NCI-H2227 treated with DMSO at 0.1 percent for 48 hours (cell line): ENCODE measurements around the gene ACVR2A.
A peak's percentile ranks its signal among the peaks of the same experiment; 100 is the strongest.

Experiments used
- DNase-seq: peaks from one replicate; lab custom pipeline; 2025; lab: John Stamatoyannopoulos, UW

Gene ACVR2A

GRCh38 chr2:147844697-147845410, at the start of gene ACVR2A:
TSS of gene ACVR2A (plus strand) at chr2:147845029. CDS start at chr2:147845153, 124 bp downstream.
- DNase-seq, result peak; percentile 86

GRCh38 chr2:147800316-147800715, 44.5 kb upstream of the ACVR2A start:
- DNase-seq, result no peak

- no peak for DNase-seq
These were observed 38.0 kb upstream of the ACVR2A start for GRCh38 chr2:147806846-147807245.

- DNase-seq, result no peak
These were observed 36.3 kb upstream of the ACVR2A start for GRCh38 chr2:147808520-147808919.

- no peak for DNase-seq
These were observed 33.7 kb upstream of the ACVR2A start for GRCh38 chr2:147810883-147811765.

- no peak for DNase-seq
These were observed 26.1 kb upstream of the ACVR2A start for GRCh38 chr2:147818741-147819140.

- no peak for DNase-seq
These were observed 20.2 kb upstream of the ACVR2A start for GRCh38 chr2:147824620-147825019.

- DNase-seq, result no peak
These were observed 18.3 kb upstream of the ACVR2A start for GRCh38 chr2:147826278-147827087.

GRCh38 chr2:147827088-147827375, 17.8 kb upstream of the ACVR2A start:
- DNase-seq, result no peak

- no peak for DNase-seq
These were observed 15.7 kb upstream of the ACVR2A start for GRCh38 chr2:147829106-147829505.

- no peak for DNase-seq
These were observed 8.7 kb upstream of the ACVR2A start for GRCh38 chr2:147836099-147836498.

GRCh38 chr2:147843391-147843863, 1.4 kb upstream of the ACVR2A start:
- peak; percentile 90 for DNase-seq

GRCh38 chr2:147843864-147844696, 749 bp upstream of the ACVR2A start:
- DNase-seq, result peak; percentile 100

GRCh38 chr2:147845411-147845971, 662 bp downstream of the ACVR2A start:
- DNase-seq, result peak; percentile 70

GRCh38 chr2:147846412-147847081, 1.7 kb downstream of the ACVR2A start:
- DNase-seq, result peak; percentile 48

GRCh38 chr2:147847746-147848391, 3.0 kb downstream of the ACVR2A start:
- DNase-seq, result no peak

GRCh38 chr2:147850838-147851237, 6.0 kb downstream of the ACVR2A start:
- DNase-seq, result no peak

GRCh38 chr2:147851244-147851930, 6.6 kb downstream of the ACVR2A start:
- DNase-seq, result no peak

- DNase-seq, result no peak
These were observed 9.8 kb downstream of the ACVR2A start for GRCh38 chr2:147854557-147855134.
